HG03064 (cell line): Measurements from ENCODE around the gene RUNX3.
A peak's percentile ranks its signal among the peaks of the same experiment; 100 is the strongest.

Source experiments
- ATAC-seq: cut with Tn5 transposase; IDR thresholded peaks from one replicate; pipeline ENCODE4 v1.9.1; 2021; ENCODE audit warnings: low read depth; ENCODE audit not compliant: unreplicated experiment

The RUNX3 gene

DNA sequence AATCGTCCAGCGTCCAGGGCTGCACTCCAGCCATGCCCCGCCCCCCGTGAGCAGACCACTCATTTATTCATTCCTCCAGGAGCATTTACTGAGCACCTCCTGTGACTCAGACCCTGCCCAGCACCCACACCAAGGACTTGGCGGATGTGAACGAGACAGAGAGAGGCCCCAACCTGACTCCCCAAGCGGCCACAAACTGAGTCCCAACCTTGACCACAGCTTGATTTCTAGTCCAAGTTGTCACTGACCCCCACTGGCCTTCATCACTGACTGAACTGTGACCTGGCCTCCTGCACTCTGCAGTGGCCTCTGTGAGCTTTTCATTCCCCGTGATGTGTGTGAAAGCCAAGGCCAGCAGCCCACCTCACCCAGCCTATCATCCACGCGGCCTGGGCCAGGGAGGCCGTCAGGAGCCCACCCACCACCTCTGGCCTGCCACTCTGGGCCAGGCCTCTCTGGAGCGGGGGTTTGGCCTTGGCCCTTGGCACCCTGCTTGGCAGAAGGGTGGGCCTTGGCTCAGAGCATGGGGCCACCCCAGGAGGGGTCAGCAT, 19.3 kb upstream of the RUNX3 start:
- ATAC-seq = no peak

DNA sequence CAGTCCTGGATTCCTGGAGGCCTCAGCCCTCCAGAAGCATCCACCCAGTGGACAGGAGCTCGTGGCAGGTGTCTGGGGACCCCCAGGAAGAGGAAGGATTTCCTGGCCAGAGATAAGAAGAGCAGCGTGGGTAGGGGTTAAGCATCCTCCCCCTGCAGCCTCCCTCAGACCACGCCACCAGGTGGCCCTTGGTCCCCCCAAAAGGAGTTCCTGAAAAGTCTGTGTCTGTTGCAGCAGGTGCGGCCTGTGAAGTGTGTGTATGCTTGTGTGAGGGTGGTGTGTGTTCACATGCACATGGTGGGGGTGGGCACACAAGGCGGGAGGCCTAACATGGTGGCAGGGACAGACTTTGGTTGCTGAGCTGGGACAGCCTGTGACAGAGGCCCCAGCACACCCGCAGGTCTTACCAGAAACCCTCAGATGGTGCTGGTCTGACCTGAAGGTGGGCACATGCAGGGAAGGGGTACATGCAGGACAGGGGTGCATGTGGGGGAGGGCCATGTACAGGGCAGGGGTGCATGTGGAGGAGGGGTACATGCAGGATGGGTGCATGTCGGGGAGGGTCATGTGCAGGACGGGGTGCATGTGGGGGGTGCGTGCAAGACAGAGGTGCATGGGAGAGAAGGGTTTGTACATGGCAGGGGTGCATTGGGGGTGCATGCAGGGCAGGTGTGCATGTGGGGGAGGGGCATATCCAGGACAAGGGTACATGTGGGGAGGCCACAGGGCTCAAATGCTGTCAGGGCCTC, 18.2 kb upstream of the RUNX3 start:
- no peak for ATAC-seq

DNA sequence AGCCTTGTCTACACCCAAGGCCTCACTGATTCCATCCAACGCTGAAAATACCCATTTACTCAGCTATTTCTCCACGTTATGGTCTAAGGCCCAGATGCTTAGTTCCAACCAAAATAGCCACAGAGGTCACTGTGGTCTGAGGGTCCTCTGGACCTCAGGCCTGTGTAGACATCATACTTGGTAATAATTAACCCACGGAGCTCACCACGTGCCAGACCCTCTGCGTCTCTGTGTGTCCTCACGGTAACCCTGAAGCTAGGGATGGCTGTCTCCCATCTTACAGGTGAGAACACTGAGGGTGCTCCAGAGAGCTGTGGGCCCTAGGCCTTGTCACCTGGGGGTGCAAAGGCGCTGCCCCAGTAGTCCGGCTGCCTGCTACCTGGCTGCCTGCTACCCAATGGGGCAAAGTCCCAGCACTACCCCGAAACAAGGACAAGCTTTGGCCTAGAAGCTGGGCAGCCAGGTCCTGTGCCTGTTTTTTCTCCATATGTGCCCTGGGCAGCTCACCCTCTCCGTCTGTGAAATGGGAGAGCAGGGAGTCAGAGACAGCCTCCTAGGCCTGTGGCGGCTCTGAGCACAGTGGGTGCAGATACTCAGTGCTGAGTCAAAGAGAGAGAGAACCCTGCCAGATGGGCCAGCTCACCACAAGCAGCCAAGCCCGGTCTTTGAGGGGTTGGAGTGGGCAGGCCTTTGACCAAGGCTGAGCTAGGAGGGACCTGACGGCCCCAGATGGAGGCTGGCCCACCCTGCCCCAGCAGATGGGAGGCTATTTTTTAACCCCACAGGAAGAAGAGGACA, 17.0 kb upstream of the RUNX3 start:
- peak; percentile 84 for ATAC-seq

DNA sequence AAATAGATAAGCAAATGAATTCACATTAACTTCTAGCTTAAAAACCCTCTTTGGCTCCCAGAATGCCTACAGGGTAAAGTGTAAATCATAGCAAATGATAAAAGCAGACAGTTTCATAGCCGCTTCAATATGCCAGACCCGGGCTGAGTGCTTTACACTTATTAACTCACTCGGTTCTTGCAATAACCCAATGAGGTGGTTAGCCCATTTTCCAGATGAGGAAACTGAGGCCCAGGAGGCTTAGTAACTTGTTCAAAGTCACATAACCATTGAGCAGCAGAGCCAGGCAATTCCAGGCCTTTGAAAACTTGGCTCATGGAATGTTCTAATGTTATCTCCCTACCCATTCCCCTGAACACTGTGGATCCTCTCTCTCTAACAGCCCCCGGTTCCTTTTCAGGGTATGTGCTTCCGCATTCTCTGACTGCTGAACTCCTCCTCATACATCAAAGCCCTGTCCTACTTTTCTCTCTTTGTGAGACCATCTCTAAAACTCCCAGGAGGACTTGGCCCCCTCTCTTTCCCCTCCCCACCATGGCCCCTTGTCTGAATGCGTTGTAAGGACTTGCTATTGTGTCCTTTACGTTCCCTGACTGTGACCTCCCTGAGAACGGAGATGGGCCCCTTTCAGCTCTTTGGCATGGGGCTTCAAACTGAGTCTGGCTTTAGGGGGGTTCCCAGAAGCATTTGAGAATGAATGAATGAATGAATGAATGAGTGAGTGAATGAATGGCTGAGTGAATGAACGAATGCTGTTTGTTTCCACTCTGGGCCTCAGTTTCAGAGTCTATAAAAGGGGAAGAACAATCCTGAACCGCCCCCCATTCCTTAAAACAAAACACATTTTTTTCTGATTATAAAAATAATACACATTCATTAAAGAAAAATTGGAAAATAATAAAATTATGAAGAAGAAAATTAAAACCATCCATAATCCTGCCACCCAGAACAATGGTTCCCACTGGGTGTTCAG, 15.6 kb upstream of the RUNX3 start:
- ATAC-seq = no peak

DNA sequence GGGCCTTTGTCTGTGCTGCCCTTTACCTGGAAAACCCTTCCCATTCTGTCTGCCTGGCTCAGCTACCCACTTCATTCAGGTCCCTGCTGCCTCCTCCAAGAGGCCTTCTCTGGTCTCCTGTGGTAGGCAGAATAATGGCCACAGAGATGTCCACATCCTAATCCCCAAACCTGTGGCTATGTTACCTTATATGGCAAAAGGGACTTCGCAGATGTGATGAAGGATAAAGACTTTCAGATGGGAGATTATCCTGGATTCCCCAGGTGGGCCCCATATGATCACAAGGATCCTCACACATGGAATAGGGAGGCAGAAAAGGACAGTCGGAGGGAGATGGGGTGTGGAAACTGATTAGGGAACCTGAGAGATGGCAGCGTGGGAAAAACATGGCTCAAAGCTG, 14.2 kb upstream of the RUNX3 start:
- ATAC-seq = no peak

DNA sequence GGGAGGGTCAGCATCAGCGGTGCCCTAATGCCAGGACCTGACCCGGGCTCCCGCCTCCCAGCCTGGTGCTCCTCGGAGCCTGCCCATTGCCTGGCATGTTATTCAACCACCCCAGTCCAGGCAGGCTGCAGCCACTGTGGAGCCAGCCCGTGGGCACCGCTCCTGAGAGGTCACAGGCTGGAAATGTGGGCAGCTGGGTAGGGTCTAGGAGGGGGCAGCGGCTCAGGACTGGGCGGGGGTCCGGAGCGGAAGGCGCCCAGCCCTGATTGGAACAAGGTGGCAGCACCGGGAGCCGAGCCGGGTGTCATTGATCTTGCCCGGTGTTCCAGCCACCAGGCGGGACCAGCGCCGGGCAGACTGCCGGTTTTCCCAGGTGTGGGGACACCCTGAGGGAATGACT, 12.7 kb upstream of the RUNX3 start:
- no peak for ATAC-seq

DNA sequence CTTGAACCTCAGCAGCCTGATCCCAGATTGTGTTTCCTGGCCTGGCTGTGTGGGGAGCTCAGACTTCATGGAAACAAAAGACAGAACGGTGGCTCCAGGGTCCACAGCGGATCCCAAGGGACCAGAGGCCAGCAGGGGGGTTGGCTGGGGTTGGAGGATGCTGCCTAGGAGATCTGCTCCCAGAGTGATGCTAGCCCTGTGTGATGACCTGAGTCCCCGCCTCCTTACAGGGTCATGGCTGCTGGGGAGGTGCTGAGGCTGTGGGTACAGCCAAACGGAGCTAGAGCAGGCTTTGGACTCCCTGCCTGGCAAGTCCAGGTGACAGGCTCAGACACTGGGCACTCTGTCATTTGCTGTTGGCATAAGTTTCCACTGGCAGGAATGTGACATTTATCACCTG, 11.5 kb upstream of the RUNX3 start:
- no peak for ATAC-seq

DNA sequence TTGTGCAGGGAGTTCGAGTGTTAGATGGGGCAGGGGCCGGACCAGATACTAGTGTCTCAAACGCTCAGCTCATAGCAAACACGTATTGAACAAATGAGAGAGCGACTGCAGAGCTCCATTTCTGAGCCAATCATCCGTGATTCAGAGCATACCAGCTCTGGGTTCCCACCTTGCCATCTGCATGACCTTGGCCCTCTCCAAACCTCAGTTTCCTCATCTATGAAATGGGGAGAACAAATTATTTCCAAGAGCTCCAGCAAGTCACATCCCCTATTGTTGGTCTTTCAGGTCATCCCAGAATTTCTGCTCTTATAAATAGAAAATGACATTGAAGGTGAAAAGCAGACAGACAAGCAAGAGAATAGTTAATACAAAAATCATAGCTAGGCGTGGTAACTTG, 10.2 kb upstream of the RUNX3 start:
- no peak for ATAC-seq

DNA sequence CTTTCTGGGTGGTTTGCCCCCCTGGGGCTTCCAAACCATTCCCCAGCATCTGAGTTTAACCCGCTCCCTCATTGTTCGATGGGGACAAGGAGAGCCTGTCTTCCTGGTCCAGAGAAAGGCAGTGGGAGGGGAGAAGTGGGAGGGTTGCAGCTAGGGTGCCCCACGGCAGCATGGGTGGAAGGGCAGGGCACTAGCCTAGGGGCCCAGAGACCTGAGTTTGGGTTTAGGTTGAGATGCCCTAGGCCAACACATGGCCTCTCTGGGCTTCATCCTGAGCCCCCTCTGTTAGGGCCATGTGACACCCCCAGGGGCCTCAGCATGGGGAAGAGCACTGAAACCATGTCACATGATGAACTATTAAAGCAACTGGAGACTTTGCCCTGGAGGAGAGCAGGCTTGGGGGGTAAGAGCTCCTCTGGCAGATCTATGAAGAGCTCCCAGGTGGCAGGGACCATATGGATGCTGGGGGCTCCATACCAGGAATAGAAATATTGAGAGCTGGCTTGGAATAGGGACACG, 9.7 kb upstream of the RUNX3 start:
- no peak for ATAC-seq

DNA sequence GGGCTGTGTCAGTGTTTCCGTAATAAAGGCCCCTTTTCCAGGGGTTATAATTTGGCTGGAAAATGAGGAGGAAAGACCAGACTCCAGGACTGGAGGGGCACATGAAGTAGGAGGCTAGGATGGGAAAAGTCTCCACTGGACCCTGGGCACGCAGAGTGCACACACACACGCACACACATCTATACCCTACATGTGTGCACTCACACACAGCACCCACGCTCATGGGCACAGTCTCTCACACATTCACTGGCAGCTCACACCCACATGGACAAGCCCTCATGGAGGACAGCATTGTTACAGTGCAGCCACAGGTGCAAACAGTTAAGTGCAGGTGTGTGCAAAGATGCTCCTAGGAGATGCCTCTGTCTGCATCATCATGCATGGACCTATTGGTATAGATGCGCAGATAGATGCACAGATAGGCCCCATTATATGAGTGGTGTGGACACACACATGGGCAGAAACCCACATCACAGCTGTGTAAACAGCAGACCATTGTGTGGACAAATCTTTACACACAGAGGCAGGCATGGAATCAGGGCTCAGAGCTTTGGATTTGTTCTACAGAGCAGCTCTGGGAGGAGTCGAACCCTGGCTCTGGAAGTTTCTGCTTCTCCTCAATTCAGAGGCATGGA, 9.1 kb upstream of the RUNX3 start:
- no peak for ATAC-seq

DNA sequence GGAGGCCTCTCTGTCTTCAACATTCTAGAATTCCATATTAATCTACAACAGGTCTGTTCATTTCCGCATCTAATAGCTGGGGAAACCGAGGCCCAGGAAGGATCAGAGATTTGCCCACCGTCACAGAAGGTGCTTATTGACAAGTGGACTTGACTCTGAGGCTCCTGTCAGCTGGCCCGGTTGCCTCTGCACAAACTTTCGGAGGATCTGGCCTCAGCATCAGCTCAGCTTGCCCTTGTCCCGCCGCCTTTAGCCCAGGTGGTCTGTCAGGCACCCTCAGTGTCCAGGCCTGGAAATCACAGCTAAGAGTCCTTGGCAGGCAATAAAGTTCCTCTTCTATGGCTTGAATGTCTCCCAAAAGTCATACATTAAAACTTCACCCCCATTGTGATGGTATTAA, 8.2 kb upstream of the RUNX3 start:
- no peak for ATAC-seq

DNA sequence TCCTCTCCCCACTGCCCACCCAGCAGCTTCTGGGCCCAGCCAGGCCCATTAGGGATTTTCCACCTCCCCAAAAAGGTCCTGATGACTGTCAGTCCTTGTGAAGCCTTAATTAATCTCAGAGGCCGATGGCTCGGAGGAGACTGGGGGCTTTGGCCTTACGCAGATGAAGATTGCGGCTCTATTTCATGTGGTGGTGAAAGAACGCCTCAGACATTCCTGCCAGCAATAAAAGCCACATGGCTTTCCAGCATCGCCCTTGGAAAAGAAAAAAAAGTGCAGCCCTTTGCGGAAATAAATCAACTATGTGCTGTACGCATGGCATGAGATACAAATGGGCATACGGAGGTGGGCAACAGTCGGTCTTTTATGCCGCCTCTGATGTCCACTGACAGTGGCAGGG, 6.6 kb upstream of the RUNX3 start:
- ATAC-seq = no peak

DNA sequence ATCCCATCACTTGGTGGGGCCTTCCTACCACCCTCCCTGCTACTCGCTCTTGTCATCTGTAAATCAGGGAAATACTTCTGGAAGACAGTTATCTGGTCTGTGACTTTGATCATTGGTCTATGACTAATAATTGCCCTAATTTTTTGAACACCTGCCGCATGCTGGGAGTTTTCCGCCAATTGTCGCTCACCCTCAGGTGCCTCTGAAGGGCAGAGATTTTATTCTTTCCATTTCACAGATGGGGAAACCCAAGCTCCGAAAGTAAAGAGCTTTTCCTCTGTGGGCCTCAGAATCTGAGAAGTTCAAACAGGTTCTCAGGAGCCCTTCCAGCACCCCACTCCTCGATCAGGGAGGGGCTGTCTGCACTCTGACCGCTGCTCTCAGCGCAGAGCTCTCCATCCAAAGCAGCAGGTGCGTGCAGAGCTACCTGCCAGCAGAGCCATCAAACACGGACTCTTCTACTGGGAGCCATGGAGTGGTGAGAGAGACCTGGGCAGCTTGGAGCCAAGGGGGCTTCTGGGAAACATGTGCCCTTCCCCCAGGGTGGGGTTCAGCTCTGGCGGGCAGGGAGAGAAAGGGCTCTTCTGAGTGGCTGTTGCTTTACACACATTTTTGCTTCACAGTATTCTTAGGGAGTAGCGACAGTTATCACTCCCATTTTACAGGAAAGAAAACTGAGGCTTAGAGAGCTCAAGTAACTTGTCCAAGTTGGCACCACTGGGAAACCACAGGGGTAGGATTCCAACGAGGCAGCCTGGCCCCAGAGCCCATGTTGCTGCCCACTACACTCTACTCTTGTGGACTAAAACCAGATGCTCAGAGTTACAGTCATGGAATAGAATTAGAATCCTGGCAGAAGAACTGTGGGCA, 5.8 kb upstream of the RUNX3 start:
- no peak for ATAC-seq

DNA sequence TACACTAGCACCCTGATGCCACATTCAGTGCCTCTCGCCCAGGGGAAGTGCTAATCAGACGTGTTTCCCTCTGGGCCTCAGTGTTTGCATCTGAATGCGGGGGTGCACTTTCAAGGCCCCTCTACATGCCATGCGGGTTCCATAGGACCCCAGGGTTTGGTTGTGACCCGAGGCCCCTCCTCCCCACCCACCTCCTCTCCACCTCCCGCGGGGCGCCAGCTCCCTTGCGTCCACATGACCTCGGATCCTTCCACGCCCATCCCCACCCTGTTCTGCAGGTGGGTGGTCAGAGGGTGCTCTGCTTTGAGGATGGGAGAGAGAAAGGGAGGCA, 5.1 kb upstream of the RUNX3 start:
- no peak for ATAC-seq

DNA sequence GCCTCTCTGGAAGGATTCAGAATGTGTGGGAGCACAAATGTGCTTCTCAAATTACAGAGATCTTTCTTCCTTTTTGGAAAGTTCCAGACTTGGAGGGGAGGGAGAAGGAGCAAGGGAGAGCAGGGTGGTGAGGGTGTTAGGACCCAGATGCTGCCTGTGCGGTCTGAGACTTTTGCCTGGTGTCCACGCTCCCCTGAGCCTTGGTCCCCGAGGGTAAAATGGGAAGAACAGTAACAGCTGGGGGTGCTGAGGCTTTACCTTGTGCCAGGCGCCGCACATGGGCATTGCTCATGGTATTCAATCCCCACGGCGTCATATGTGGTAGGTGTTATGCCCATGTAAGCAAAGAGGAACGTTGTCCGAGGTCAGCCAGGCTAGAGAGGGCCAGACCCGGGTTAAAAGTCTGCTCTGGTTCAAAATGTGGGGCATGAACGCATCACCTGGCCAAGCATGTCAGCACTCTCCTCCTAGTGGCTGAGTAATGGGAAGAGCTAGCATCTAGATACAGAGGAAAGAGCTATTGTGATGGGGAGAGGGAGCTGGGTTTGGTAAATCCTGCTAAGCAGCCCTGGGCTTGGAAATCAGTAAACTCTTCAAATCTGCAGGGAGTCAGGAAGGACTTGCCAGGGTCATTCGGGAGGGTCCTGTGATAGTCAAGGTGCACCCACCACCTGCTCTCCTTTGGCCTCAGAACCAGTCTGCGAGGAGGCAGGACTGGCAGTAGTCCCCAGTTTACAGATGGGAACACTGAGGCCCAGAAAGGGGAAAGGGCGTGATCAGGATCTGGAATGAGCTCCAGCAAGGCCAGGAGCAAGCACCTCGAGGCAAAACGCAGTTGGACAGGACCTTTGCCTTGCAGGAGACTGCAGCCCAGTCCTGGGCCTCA, 4.5 kb upstream of the RUNX3 start:
- no peak for ATAC-seq

DNA sequence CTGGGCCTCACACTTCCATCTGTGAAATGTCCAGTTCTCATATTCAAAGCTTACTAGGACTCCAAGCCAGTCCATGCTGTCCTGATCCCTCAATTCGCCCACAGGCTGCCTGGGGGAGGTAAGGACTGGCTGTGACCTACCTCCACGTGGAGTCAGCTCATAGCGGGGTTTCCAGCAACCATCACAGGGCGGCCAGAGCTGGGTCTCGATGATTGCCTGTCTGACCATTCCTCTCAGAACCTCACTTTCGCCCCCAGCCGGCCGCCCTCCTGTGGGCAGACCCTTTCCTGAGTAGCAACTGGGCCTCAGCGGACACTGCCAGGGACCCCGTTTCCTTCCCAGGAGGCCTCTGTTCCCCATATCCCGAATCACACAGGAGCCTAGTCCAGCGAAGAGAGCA, 3.4 kb upstream of the RUNX3 start:
- ATAC-seq = no peak

DNA sequence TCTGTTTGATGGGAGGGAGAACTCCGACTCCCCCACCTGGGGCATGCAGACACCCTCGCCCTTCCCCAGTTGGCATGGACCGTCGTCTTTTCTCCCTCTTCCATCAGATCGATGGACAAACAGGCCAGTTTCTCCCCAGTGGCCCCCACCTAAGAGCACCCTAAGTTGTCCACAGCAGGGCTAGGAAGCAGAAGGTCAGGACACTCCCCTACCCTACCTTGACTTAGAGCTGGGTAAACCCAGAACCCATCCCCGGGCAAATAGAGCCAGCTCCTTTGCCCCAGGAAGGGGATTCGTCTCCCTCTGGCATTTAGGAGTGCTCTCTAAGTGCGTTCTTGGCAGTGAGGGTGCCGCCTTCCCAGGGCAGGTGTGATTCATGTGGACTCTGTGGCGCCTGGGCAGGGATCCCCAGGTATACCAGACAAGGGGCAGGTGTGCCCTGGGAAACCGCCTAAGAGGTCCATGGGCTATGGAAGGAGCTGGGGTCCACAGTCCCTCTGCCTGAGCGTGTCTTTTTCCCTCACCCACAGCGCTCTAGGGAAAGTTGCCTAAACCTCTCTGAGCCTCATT, 2.7 kb upstream of the RUNX3 start:
- no peak for ATAC-seq

DNA sequence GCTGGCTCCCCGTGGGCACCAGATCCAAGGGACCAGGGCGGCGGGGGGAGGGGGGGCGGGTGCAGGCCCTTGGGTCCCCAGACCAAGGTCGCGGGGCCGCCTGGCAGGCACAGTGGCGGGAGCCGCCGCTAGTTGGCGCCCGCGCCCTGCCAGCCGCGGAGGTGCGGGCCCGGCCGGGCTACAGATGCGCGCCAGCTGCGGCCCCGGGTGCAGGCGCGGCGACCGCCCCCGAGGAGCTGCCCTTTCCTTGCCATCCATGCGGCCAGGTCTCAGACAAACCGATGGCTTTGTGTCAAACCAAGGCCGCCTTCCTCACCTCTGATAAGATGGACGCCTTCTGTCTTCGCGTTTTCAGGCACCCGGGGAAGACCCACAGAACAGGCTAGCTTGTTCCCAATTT, 2.2 kb upstream of the RUNX3 start:
- no peak for ATAC-seq
